H1 (cell line): ENCODE measurements around the gene ADGRV1.

Source experiments
- CHD1 ChIP-seq: IDR thresholded peaks from 2 replicates; pipeline ENCODE4 v1.6.1; 2012; ENCODE audit warnings: low read depth, low read length, improper control_type of control experiment
- CHD2 ChIP-seq: IDR thresholded peaks from 2 replicates; pipeline ENCODE4 v1.6.1; 2012; ENCODE audit warnings: low read length, improper control_type of control experiment
- EZH2 ChIP-seq: fragments of 200-600 bp; sonication (generic); IDR thresholded peaks from 2 replicates; pipeline ENCODE4 v1.7.1; 2012; ENCODE audit warnings: low read depth, mild to moderate bottlenecking, moderate library complexity, low read length, inconsistent platforms; ENCODE audit not compliant: severe bottlenecking
- JUN ChIP-seq: IDR thresholded peaks from 2 replicates; pipeline ENCODE4 v1.6.1; 2011; ENCODE audit warnings: low read depth, mild to moderate bottlenecking, improper control_type of control experiment, low read length
- PHF8 ChIP-seq: fragments of 200-600 bp; sonication (generic); conservative IDR thresholded peaks from 2 replicates; pipeline ENCODE4 v1.7.1; 2012; ENCODE audit warnings: low read depth, mild to moderate bottlenecking, inconsistent platforms, low read length, moderate library complexity
- POLR2A ChIP-seq, 2 experiments: IDR thresholded peaks; 1 replicate in 1 of 2; 2 replicates in 1 of 2; pipeline ENCODE4 v1.6.1; 2011; ENCODE audit warnings: low read depth in 2 of 2, low read length in 2 of 2, mild to moderate bottlenecking in 2 of 2; ENCODE audit errors: control extremely low read depth in 1 of 2
- SUZ12 ChIP-seq: fragments of 200-600 bp; sonication (generic); IDR thresholded peaks from 2 replicates; pipeline ENCODE4 v1.6.1; 2012; ENCODE audit warnings: mild to moderate bottlenecking, inconsistent platforms, low read length, moderate library complexity, mixed read lengths
- TF ChIP-seq, protein P1 (sequence below): IDR thresholded peaks from 2 replicates; pipeline ENCODE4 v1.6.1; 2012; ENCODE audit warnings: inconsistent platforms
- TF ChIP-seq, protein P2 (sequence below), 3 experiments: IDR thresholded peaks; 1 replicate in 2 of 3; 2 replicates in 1 of 3; pipeline versions ENCODE4 v1.5.1 to v1.6.1; 2011; ENCODE audit warnings: low read length in 3 of 3, mild to moderate bottlenecking in 3 of 3, inconsistent platforms in 2 of 3, low read depth in 1 of 3, moderate library complexity in 1 of 3; ENCODE audit not compliant: insufficient read depth in 1 of 3; ENCODE audit errors: control extremely low read depth in 1 of 3

DNA sequence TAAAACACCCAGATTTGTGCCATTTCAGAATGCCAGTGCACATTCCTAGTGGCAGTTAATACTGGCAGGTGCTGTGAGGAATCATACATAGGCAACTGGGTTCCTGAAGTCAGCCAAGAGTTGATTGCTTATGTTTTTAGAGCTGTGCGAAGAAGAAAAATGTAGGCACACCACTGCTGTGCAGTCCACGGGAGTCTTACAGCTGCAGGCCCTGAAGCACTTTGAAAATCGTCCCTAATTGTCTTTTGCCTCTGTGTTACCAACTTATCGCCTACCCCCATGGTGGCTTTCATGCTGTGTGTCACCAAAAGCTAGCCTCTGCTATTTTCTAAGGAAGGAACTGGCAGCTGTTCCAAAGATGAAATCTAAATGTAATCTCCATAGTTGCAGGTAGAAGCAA, 560.6 kb downstream of the ADGRV1 start:
- TF ChIP-seq, protein P1, sequence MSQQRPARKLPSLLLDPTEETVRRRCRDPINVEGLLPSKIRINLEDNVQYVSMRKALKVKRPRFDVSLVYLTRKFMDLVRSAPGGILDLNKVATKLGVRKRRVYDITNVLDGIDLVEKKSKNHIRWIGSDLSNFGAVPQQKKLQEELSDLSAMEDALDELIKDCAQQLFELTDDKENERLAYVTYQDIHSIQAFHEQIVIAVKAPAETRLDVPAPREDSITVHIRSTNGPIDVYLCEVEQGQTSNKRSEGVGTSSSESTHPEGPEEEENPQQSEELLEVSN, result no peak
- TF ChIP-seq SUZ12, result no peak
- TF ChIP-seq, protein P2, sequence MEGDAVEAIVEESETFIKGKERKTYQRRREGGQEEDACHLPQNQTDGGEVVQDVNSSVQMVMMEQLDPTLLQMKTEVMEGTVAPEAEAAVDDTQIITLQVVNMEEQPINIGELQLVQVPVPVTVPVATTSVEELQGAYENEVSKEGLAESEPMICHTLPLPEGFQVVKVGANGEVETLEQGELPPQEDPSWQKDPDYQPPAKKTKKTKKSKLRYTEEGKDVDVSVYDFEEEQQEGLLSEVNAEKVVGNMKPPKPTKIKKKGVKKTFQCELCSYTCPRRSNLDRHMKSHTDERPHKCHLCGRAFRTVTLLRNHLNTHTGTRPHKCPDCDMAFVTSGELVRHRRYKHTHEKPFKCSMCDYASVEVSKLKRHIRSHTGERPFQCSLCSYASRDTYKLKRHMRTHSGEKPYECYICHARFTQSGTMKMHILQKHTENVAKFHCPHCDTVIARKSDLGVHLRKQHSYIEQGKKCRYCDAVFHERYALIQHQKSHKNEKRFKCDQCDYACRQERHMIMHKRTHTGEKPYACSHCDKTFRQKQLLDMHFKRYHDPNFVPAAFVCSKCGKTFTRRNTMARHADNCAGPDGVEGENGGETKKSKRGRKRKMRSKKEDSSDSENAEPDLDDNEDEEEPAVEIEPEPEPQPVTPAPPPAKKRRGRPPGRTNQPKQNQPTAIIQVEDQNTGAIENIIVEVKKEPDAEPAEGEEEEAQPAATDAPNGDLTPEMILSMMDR (IDR thresholded peaks at IDR 0.05; ENCODE audit: control extremely low read depth in 1 of 3, insufficient read depth in 1 of 3, low read depth in 1 of 3, low read length in 3 of 3), result no peak
- no peak for TF ChIP-seq CHD2
- TF ChIP-seq PHF8, result no peak
- no peak for TF ChIP-seq EZH2
- no peak for TF ChIP-seq CHD1
- no peak for TF ChIP-seq POLR2A (IDR thresholded peaks at IDR 0.05; ENCODE audit: control extremely low read depth in 1 of 2, low read depth in 2 of 2, low read length in 2 of 2)
- no peak for TF ChIP-seq JUN
